H9 (cell line): Measurements from ENCODE around the gene TBCEL. TPM values are rescaled to one million over a fixed set of nuclear protein-coding genes. Genes with fewer than 3 reads are reported as not detected.

Source experiments
- DNase-seq: peaks from one replicate; pipeline ENCODE4 v3.0.0-alpha.2; 2017
- H2AFZ ChIP-seq: one replicate; pipeline ENCODE4 v1.6.1; 2013; ENCODE audit warnings: mild to moderate bottlenecking, low read length, control low read depth, moderate library complexity
- H2AK5ac ChIP-seq: 2 replicates; pipeline ENCODE4 v1.6.1; 2013; ENCODE audit warnings: low read length, control low read depth, mixed read lengths; ENCODE audit not compliant: insufficient read length
- H2BK120ac ChIP-seq: one replicate; pipeline ENCODE4 v1.6.1; 2013; ENCODE audit warnings: low read depth, mild to moderate bottlenecking, low read length, control low read depth, inconsistent platforms; ENCODE audit not compliant: poor library complexity, severe bottlenecking
- H2BK12ac ChIP-seq: 2 replicates; pipeline ENCODE4 v1.6.1; 2013; ENCODE audit warnings: low read length, control low read depth, mixed read lengths, low read depth; ENCODE audit not compliant: insufficient read length
- H2BK15ac ChIP-seq: 2 replicates; pipeline ENCODE4 v1.6.1; 2013; ENCODE audit warnings: low read depth, low read length, control low read depth
- H2BK20ac ChIP-seq: one replicate; pipeline ENCODE4 v1.6.1; 2013; ENCODE audit warnings: low read depth, mild to moderate bottlenecking, low read length, control low read depth, inconsistent platforms; ENCODE audit not compliant: poor library complexity, severe bottlenecking
- H2BK5ac ChIP-seq: 2 replicates; pipeline ENCODE4 v1.6.1; 2013; ENCODE audit warnings: low read length, control low read depth, mixed read lengths; ENCODE audit not compliant: insufficient read length
- H3K14ac ChIP-seq: 2 replicates; pipeline ENCODE4 v1.6.1; 2013; ENCODE audit warnings: low read length, control low read depth; ENCODE audit not compliant: insufficient read depth
- H3K18ac ChIP-seq: 2 replicates; pipeline ENCODE4 v1.6.1; 2013; ENCODE audit warnings: low read depth, mild to moderate bottlenecking, mixed read lengths, low read length, control low read depth; ENCODE audit not compliant: insufficient read length
- H3K23ac ChIP-seq: 2 replicates; pipeline ENCODE4 v1.6.1; 2013; ENCODE audit warnings: low read length, control low read depth, mixed read lengths, low read depth; ENCODE audit not compliant: insufficient read length
- H3K23me2 ChIP-seq: 2 replicates; pipeline ENCODE4 v1.6.1; 2013; ENCODE audit warnings: low read depth, mild to moderate bottlenecking, mixed read lengths, low read length, control low read depth; ENCODE audit not compliant: insufficient read length, poor library complexity, severe bottlenecking
- H3K27ac ChIP-seq: 2 replicates; pipeline ENCODE4 v1.5.1; 2013; ENCODE audit warnings: low read length, control low read depth, mixed read lengths, low read depth; ENCODE audit not compliant: insufficient read length
- H3K27me3 ChIP-seq: 2 replicates; pipeline ENCODE4 v1.6.1; 2013; ENCODE audit warnings: low read length, control low read depth, inconsistent platforms; ENCODE audit not compliant: insufficient read depth
- H3K4ac ChIP-seq: 2 replicates; pipeline ENCODE4 v1.6.1; 2013; ENCODE audit warnings: low read depth, mild to moderate bottlenecking, control low read depth, inconsistent platforms, low read length, moderate library complexity
- H3K4me1 ChIP-seq: 2 replicates; pipeline ENCODE4 v1.6.1; 2013; ENCODE audit warnings: low read length, control low read depth, inconsistent platforms; ENCODE audit not compliant: insufficient read depth
- H3K4me2 ChIP-seq: 2 replicates; pipeline ENCODE4 v1.6.1; 2013; ENCODE audit warnings: low read length, control low read depth, mixed read lengths; ENCODE audit not compliant: insufficient read length, insufficient read depth
- H3K56ac ChIP-seq: 2 replicates; pipeline ENCODE4 v1.6.1; 2013; ENCODE audit warnings: low read depth, mild to moderate bottlenecking, mixed read lengths, low read length, control low read depth; ENCODE audit not compliant: insufficient read length
- H3K79me1 ChIP-seq: 2 replicates; pipeline ENCODE4 v1.6.1; 2013; ENCODE audit warnings: low read depth, mild to moderate bottlenecking, moderate library complexity, low read length, control low read depth, inconsistent platforms; ENCODE audit not compliant: insufficient read depth, poor library complexity, severe bottlenecking
- H3K79me2 ChIP-seq: 2 replicates; pipeline ENCODE4 v1.6.1; 2013; ENCODE audit warnings: low read length, control low read depth, inconsistent platforms; ENCODE audit not compliant: insufficient read depth
- H3K9ac ChIP-seq: 2 replicates; pipeline ENCODE4 v1.6.1; 2013; ENCODE audit warnings: low read length, control low read depth, mixed read lengths; ENCODE audit not compliant: insufficient read length; ENCODE audit errors: extremely low read depth
- H3K9me3 ChIP-seq: one replicate; pipeline ENCODE4 v1.6.1; 2013; ENCODE audit warnings: low read depth, low read length, inconsistent platforms; ENCODE audit not compliant: control insufficient read depth
- H3T11ph ChIP-seq: one replicate; pipeline ENCODE4 v1.6.1; 2013; ENCODE audit warnings: mild to moderate bottlenecking, low read length, control low read depth, inconsistent platforms
- H4K20me1 ChIP-seq: one replicate; pipeline ENCODE4 v1.6.1; 2013; ENCODE audit not compliant: control insufficient read depth, insufficient read length, insufficient read depth
- H4K5ac ChIP-seq: 2 replicates; pipeline ENCODE4 v1.6.1; 2013; ENCODE audit warnings: low read depth, mild to moderate bottlenecking, mixed read lengths, low read length, control low read depth; ENCODE audit not compliant: insufficient read length
- H4K8ac ChIP-seq: replicated peaks from 2 replicates; pipeline ENCODE4 v1.6.1; 2013; ENCODE audit warnings: low read length, control low read depth, mixed read lengths, low read depth; ENCODE audit not compliant: insufficient read length
- H4K91ac ChIP-seq: 2 replicates; pipeline ENCODE4 v1.6.1; 2013; ENCODE audit warnings: low read depth, mild to moderate bottlenecking, moderate library complexity, mixed read lengths, low read length, control low read depth; ENCODE audit not compliant: insufficient read length
- H3K27ac Mint-ChIP-seq, 3 experiments: 2 replicates in 2 of 3; 3 replicates in 1 of 3; pipeline ENCODE4 v1.8.0; 2020 to 2021; ENCODE audit warnings: mixed read lengths in 3 of 3, mild to moderate bottlenecking in 1 of 3, moderate library complexity in 1 of 3
- H3K27me3 Mint-ChIP-seq: 2 replicates; pipeline ENCODE4 v1.8.0; 2021; ENCODE audit warnings: low read depth, mild to moderate bottlenecking, moderate library complexity, mixed read lengths
- H3K36me3 Mint-ChIP-seq, 3 experiments: 2 replicates in 2 of 3; 3 replicates in 1 of 3; pipeline ENCODE4 v1.8.0; 2020 to 2021; ENCODE audit warnings: low read depth in 3 of 3, mixed read lengths in 3 of 3; ENCODE audit not compliant: insufficient read depth in 1 of 3
- H3K4me1 Mint-ChIP-seq, 2 experiments: 2 replicates each; pipeline ENCODE4 v1.8.0; 2020; ENCODE audit warnings: mixed read lengths in 2 of 2
- H3K4me3 Mint-ChIP-seq, 2 experiments: 2 replicates in 1 of 2; 3 replicates in 1 of 2; pipeline ENCODE4 v1.8.0; 2020 to 2021; ENCODE audit warnings: mild to moderate bottlenecking in 2 of 2, mixed read lengths in 2 of 2, moderate library complexity in 1 of 2
- H3K9me3 Mint-ChIP-seq, 2 experiments: 2 replicates in 1 of 2; 3 replicates in 1 of 2; pipeline ENCODE4 v1.8.0; 2020; ENCODE audit warnings: mild to moderate bottlenecking in 2 of 2, mixed read lengths in 2 of 2, moderate library complexity in 1 of 2
- WGBS: extraction: QIAGEN DNeasy Blood & Tissue Kit; methylation state at CpG from one replicate; pipeline ENCODE4 v1.1.7; 2013; ENCODE audit warnings: missing lambda C conversion rate, low lambda C conversion rate, mixed read lengths; ENCODE audit not compliant: insufficient read length; ENCODE audit errors: extremely low coverage; 5-methylcytosine and 5-hydroxymethylcytosine counted together
- total RNA-seq: library from RNA; stranded (reverse); gene quantifications from 2 replicates; pipeline ENCODE4 v1.2.1, GENCODE V29; 2021
- TF ChIP-seq, protein P1 (sequence below): fragments of 200-600 bp; sonication (generic); conservative IDR thresholded peaks from 3 replicates; pipeline ENCODE4 v1.8.0; 2021; ENCODE audit warnings: antibody characterized with exemption, mild to moderate bottlenecking

Gene TBCEL
- total RNA-seq, 1 experiment from 2014 or later: 17.3 TPM

DNA sequence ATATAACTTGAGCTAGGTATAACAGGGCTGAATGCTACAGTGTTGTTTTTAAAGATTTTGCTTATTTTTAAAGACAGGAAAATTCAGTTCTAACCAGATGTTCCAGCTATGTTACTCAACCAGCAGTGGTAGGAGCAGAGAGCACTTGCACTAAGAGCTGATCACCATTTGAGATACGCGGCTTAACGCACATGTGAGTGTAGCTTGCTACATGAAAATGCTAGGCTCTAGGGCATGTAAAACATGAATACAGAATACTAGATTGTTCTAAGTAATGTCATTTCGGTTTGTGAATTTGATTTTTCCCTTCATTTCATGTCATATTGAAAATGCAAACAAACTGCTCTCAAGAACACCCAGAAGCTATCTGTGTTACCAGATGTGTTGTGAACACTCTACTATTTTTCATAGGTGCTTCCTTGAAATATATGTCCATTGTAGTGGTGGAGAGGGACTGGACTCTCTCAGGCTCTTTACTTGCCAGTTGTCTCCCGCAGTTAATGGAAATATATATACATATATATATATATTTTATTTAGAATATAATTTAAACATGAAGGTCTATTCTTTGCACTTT is 66.3 kb downstream of the TBCEL start:
- Mint-ChIP-seq H3K4me1 (no peaks in the 10 kb centered on the region), H3K27ac (no peak overlapping the region), H3K4me3 (no peak overlapping the region), H3K9me3 (no peaks in the 10 kb centered on the region), H3K27me3 (no peaks in the 10 kb centered on the region), H3K36me3 (peaks cover 7 to 21% (median 18%) of the 10 kb centered on the region in 3 experiments; a peak in 6 of 7 replicates)
- H4K8ac ChIP-seq: no peak overlapping the region
- no peak overlapping the region for H3K9ac ChIP-seq
- no peak overlapping the region for H4K91ac ChIP-seq
- no peaks in the 10 kb centered on the region for H3K79me2 ChIP-seq
- H2BK12ac ChIP-seq: no peak overlapping the region
- no peak overlapping the region for H2BK20ac ChIP-seq
- no peaks in the 10 kb centered on the region for H3K23me2 ChIP-seq
- H3K4me1 ChIP-seq: no peaks in the 10 kb centered on the region
- H4K20me1 ChIP-seq: no peaks in the 10 kb centered on the region
- H3K9me3 ChIP-seq: no peaks in the 10 kb centered on the region
- DNase-seq: no peak
- no peak overlapping the region for H3K18ac ChIP-seq
- no peak overlapping the region for H2AFZ ChIP-seq
- H2BK15ac ChIP-seq: no peak overlapping the region
- H3K4ac ChIP-seq: no peak overlapping the region
- no peak overlapping the region for H3T11ph ChIP-seq
- H3K27me3 ChIP-seq: no peaks in the 10 kb centered on the region
- no peak overlapping the region for H2BK5ac ChIP-seq
- no peak overlapping the region for H3K27ac ChIP-seq
- H2AK5ac ChIP-seq: no peak overlapping the region
- H3K4me2 ChIP-seq: no peak overlapping the region
- H2BK120ac ChIP-seq: no peak overlapping the region
- no peak overlapping the region for H3K23ac ChIP-seq
- H3K14ac ChIP-seq: no peak overlapping the region
- TF ChIP-seq, protein P1, sequence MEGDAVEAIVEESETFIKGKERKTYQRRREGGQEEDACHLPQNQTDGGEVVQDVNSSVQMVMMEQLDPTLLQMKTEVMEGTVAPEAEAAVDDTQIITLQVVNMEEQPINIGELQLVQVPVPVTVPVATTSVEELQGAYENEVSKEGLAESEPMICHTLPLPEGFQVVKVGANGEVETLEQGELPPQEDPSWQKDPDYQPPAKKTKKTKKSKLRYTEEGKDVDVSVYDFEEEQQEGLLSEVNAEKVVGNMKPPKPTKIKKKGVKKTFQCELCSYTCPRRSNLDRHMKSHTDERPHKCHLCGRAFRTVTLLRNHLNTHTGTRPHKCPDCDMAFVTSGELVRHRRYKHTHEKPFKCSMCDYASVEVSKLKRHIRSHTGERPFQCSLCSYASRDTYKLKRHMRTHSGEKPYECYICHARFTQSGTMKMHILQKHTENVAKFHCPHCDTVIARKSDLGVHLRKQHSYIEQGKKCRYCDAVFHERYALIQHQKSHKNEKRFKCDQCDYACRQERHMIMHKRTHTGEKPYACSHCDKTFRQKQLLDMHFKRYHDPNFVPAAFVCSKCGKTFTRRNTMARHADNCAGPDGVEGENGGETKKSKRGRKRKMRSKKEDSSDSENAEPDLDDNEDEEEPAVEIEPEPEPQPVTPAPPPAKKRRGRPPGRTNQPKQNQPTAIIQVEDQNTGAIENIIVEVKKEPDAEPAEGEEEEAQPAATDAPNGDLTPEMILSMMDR: no peak
- no CpG with 5 or more reads among the region's 5 CpGs for WGBS
- no peak overlapping the region for H3K56ac ChIP-seq
- H3K79me1 ChIP-seq: no peaks in the 10 kb centered on the region
- H4K5ac ChIP-seq: no peak overlapping the region
